HG02642 (cell line): Measurements from ENCODE around the gene CDH23.

Source experiments
- ATAC-seq: cut with Tn5 transposase; IDR thresholded peaks from one replicate; pipeline ENCODE4 v1.9.1; 2021; ENCODE audit warnings: mild to moderate bottlenecking; ENCODE audit not compliant: unreplicated experiment, poor library complexity

The CDH23 gene

DNA sequence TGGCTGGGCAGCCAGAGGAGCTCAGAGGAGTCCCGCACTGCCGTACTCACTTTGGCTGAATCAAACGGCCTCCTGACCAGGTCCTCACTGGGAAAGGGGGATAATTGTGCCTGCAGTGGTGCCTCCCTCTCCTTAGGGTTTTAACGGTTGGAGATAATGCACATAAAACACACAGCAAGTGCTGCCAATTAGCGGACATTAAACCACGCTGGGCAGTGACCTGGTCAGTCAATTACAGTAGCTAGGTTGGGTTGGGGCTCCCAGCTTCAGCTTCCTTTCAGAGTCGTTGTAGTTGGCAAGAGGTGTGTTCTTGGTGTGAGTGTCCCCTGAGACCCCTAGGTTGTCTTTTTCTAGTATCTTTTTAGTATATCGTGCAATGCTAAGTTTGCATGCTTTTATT, 176.2 kb downstream of the CDH23 start:
- no peak for ATAC-seq

DNA sequence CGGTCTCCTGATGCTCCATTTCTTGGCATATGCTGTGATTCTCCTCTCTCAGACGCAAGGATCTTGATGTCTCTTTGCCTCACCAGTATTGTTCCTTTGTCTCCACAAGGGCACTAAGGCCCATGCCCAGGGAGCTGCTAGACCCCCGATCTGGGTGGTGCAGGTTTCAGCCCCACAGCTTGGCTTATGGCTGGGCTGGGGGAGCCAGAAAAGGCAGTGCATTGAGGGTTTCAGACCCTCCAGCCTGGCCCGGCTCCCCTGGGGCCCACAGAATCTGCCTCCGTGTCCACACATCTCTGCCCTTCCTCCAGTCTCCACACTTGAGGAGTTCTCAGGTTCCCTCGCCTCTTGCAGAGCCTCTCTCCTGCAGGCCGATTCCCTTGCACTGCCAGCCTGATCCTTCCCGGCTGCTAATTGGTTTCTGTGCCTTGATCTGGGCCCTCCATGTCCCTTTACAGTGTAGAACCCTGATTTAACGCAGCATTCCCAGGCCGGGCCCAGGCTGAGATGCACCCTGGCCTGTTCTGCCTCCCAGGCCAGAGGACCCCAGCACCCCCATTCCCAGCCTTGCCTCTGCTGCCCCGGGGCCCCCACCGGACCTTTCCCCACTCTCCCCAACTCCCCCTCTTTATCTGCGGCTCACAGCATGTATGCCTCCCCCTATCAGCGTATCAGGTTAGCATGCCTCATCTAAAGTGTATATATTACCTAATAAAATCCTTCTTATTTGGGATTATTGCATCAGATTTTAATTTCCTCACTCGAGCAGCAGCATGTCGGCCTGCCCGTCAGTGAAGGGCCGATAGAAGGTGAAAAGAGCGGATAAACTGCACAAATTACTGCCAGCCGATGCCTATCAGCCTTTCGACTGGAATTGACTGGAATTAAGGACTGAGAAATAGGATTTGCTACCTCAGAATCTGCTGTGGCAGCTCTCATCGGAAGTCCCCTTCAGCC, 177.1 kb downstream of the CDH23 start:
- no peak for ATAC-seq

DNA sequence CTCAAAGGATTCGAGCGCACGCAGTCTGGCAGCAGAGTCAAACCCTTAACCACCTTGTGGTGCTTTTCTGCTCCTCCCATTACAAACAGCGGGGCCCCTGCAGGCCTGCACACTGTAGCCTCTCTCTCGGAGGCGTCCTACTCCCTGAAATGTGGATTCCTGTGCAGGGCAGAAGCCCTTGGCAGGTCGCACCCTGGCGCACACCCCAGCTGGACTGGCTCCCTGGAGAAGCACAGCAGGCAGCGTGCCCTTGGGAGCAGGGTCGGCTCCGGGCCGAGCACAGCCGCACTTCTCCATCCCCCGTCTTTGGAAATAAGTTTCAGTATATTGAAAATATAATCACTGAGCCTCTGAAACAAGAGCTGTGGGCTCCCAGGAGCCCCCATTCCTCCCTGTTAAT, 178.7 kb downstream of the CDH23 start:
- no peak for ATAC-seq

DNA sequence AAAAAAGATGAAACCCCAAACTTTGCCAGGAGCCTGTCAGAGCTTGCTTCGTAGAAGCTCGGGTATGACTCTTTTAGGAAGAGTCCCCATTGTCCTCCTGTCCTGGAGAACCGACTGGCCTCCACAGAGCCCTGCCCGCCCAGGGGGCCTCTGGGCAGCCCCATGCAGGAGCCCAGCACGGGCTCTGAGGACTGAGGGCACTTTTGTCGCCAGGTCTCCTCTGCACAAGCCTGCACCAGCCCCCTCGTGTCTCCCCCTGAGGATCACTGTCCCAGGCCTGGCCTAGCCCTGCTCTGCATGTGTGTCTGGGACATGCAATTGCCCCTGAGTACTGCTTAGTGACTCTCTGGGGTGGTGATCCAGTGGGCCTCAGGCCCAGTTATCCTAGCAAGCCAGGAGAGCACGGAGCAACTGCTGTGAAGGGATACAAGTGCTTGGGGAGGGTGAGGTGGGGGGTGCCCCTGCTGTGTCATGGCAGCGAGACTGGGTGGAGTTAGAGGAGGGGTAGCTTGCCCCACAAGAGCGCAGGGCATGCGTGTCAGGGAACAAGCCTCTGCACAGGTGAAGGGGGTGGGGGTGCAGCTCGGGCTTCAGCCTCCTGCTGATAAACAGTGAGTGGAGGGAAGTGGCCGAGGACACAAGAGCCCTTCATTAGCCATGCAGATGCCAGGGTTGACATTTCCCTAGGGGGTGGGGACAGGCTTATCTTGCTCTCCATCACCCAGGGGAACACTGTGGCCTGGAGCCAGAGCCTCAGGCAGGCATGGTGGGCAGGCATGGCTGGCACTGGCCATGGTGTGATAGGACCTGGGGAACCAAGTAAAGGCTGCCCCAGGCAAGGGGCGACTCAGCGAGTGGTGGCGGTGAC, 179.4 kb downstream of the CDH23 start:
- no peak for ATAC-seq

DNA sequence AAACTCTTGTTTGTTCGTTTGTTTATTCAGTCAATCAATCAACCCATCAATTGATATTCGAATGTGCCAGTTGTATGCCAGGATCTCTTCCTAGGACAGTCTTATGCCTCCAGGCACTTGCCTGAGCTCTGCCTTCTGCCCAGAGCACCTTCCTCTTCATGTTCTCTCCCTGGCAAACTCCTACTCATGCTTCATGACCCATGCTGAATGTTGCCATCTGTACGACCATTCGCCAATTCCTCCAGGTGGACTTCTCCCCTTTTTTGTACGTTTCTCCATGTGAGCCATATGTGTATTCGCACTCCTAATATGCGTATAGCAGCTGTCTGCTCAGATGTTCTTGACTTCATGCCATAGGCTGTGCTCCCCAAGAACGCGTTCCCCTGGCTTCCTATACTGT, 180.1 kb downstream of the CDH23 start:
- no peak for ATAC-seq

DNA sequence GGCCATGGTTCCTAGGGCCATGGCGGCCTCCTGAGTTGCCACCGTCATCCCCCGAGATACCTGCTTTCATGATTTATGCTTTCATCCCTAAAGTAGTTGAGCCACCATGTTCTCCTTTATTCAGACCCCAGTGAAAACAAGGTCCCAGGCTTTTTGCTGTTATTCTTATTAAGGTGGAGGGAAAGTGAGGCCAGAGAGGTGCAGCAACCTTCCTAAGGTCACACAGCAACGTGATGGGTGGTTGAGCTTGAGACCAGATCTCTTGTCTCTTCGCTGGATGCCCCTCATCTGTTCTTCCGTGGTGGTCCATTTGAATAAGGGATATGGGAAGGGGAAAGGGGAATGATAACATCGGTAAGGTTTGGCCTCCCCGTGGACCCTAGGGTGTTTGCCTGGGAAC, 180.6 kb downstream of the CDH23 start:
- no peak for ATAC-seq

DNA sequence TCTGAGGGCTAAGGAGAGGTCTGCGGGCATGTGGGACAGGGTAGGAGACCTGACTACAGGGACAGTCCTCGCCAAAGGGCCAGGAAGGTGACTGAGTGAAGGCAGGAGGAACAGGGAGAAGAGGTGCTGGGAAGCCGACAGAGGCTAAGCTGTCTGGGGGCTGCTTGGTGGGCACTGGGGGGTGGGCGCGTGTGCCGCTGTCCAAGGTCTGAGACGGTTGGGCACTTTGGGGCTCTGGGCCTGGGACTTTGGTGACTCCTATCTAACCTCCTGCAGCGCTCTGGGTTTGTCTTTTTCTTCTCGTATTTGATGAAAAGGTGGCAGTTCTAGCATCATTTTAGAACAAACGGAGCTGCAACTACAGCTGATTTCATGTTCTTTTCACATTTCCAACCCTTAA, 181.3 kb downstream of the CDH23 start:
- ATAC-seq, result no peak

DNA sequence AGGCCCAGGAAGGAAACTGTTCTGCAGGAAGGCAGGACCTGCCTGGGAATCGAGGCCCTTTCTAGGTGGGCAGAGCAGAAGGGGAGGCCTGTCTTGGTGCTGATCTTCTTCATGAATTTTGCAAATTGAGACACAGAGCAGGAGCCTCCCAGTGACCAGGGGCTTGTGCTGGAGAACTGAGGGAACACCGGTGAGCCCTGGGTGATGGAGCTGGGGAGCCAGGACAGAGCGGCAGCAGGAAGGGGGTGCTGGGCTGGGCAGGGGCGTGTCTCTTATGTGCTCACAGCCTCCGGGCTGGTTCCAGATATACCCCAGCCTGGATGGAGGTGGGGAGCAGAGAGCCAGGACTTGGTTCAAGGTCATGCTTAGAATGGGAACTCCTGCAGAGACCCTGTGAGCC, 182.9 kb downstream of the CDH23 start:
- no peak for ATAC-seq

DNA sequence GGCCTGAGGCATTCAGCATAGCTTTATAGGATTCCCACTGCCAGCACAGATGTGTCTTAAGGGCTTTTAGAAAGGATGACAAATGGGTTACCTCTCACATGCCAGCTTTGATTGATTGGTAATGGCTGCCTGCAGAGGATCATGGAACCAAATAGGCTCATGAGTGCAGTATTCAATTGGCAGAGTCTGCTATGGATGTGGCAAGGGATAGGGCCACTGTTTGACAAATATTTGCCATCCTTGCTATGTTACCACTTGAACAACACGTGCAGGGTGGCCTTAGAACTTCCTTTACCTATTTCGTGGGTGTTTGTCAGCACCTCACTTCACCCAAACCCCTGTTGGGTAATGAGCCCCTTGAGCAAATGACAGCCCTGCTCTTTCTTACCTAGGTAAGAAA, 183.7 kb downstream of the CDH23 start:
- no peak for ATAC-seq

DNA sequence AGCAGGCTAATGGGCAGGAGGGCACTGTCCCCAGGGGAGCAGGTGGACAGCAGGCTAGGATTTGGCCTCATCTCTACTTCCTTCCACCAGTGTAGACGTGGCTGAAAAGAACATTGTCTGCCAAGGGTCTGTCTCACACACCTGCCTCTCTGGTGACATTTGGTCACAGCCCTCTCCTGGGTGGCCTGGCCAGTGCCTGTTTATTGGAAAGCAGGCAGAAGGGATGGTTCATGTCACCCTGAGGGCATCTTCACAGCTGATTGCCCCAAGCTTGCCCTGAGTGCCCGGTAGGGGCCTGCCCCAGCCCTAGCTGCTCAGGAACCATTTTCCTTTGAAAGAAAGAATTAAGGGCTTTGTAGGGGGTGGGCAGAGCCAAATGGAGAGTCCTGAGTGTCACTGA, 184.2 kb downstream of the CDH23 start:
- no peak for ATAC-seq

DNA sequence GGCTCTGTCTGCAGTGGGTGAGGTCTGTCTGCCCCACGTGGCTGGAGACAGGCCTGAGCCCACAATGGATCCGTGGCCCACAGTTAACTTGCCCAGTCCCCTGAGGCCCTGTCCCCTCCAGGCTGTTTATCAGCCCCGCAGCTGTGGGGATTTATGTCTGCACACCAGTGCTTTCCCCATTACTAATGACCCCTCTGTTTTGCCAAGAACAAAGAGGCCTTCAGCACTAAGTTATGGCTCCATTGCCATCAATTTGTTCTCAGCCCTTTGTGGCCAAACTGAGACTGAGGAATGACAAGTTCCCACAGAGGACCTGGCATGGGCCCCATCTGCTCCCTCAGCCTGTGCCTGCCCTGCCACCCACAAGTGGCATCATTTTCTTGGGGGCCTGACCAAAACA, 184.7 kb downstream of the CDH23 start:
- ATAC-seq, result no peak

DNA sequence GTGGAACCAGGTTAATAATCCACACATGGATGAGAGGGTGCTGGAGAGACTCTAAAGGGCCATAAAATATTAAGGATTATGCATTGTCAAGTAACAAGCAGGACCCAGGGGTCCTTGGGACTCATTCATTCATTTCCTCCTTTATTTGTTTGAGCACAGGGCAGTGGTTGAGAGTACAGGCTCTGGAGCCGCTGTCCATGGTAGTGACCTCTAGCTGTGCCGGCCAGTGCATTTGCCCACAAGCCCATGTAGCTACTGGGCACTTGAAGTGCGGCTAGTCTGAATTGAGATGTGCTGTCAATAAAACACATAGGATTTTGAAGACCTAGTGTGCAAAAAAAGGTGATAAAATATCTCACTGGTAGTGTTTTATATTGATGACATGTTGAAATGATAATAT, 185.3 kb downstream of the CDH23 start:
- no peak for ATAC-seq

DNA sequence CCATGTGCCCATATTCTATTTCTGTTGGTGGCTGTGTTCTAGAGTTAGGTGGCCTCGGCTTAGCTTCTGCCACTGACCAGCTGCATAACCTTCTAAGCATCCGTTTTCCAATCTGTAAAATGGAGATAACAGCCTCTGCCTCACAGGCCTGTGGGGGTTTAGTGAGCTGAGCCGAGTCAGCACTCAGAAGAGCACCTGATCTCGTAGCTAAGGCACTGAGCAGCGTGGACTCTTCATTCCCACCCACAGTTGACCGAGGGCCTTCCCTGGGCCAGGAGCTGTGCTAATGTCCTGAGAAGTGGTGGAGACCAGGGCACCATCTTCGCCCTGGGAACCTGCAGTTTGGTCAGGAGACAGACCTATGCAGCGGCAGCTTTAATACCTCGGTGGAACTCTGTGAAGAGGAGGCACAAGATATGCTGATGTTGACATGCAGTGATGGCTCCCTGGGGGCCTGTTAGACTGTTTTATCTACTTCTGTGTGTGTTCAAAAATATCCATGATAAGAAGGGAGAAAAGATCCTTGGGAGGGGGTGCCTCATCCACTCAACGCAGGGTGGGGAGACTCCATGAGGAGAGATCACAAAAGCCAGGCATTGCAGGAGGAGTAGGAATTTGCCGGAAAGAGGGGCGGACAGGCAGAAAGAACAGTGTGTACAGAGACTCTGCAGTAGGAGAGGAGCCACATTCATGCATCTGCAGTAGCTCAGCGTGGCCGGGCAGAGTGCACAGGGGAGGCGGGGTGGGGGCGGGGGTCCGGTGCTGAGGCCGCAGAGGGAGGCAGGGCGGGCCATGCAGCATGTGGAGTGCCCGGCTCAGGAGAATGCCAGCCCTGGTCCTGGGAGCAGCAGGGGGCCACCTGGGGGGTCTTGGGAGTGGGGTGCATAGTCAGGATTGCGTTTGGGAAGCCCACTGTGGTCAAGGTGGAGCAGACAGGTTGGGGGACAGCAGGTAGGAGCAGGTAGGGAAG, 186.1 kb downstream of the CDH23 start:
- ATAC-seq, result no peak

DNA sequence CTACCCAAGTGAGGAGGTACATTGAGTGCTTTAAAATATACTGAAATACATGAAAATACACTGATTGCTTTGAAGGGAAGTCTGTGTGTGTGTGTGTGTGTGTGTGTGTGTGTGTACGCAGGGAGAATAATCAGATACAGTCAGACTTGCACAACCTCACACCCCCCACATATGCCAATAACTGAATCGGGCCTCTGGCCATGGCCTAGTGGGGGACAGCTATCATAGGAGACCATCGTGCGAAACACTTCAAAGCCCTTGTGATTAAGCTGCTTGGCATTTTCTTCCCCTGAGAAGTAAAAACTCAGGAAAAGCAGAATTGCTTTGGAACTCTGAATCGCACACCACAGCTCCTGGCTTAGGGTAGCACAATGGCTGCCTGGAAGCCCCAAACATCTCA, 187.7 kb downstream of the CDH23 start:
- ATAC-seq, result no peak

DNA sequence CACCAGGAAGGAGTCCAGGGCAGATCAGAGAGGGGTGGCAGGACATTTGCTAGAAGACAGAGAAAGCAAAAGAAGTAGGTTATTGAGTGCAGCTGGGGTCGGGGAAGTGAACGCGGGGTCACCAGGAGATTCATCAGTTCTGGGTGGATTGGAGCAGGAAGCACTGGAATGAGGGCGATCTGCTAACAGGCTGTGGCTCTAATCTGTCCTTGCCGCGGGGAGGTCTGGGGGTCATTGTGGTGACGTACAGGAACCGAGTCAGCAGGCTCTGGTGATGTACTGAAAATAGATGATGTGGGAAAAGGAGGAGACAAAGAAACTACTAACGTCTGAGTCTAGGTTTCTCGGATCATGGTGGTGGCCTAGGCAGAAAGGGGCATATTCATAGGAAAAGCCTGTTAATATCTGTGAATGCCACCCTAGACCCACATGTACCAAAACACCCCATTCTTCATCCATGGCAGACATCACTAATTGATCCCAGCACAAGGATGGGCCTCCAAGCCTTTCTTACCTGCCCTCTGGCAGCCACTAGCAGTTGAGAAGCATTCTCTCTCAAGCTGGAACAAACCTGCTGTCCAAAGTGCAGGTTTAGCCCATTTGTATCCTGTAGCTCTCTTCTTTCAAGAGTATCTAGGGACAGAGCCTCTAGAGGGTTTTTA, 188.3 kb downstream of the CDH23 start:
- no peak for ATAC-seq

DNA sequence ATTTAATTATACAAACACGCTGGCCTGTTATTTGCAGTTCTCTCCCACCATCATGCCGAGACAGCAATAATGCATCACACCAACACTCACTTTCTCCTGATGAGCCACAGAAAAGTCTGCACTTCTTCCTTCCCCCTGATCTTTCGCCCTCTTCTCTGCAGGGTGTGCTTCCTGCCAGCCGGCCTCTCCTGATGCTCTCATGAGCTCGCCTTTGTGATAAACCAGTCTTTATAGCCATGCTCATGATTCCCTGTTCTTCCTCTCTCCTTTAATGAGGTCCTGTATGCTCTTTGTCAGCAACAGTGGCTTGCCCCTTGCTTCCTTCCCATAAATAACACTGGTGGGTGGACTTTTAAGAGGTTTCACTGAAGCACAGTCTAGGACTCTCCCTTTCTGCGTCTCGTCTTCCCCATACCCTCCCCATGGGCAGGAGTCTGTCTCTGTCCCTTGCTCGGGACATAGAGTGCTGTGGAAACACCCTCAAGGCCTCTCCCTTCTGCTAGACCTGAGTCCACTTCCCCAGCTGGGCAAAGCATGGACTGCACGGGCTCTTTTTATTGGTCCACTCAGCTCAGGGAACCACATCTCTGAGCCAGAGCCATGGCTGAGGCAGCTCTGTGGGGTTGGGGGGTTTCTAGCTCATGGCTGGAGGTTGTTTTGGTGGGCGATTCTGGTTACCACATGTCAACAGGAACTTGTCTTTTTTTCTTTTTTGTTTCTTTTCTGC, 189.0 kb downstream of the CDH23 start:
- ATAC-seq, result no peak

DNA sequence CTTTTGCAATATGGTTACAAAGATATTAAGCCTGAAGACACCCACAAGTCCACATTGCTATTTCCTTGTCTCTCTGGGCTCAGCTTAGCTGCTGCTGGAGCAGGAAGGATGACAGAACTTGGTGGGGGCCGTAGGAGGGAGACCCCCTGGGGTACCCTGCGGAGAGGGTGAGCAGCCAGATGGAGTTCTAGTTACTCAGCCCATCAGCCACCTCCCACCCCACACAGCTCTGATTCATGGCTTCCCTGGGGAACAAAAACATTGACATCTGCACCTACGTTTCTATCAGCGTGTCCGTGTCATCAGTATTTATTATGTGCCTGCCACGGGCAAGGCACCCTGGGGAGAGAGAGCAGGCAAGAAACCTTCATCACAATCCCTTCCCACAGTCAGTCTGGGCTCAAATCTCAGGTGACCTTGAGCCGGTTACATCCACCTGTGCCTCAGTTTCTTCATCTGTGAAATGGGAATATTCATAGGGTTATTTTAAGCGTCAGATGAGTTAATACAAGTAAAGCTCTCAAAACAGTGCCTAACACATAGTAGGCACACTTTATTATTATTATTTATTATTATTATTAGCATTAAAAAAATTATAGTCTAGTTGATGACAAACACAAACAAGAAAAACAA, 191.3 kb downstream of the CDH23 start:
- no peak for ATAC-seq

DNA sequence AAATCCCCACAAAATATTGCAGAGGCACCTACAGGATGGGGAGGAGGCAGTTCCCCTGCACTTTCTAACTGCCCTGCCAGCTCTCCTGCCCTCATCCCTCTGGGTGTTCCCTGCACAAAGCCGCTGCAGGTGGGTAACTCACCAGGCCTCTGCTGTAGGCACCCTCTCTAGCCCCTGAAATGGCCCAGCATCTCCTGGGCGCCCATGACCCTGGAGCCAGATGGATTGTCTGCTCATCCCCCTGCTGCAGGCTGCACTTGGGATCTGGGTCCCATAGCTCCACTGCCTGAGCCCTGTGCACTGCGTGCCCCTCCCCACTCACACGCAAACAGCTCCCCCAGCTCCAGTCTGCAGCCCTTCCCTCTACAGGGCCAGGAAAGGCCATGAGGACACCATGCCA, 192.0 kb downstream of the CDH23 start:
- no peak for ATAC-seq
